ENCODE results near the gene ITIH2. TPM values are rescaled to one million over a fixed set of nuclear protein-coding genes. Genes with fewer than 3 reads are reported as not detected.
"Not testable (repeated sequence)": the region's sequence is repeated elsewhere in the genome, so short reads cannot be mapped to it uniquely, and the experiment has no call there.

ITIH2 gene
- total RNA-seq, 1 donor from 2014 or later: not detected

DNA sequence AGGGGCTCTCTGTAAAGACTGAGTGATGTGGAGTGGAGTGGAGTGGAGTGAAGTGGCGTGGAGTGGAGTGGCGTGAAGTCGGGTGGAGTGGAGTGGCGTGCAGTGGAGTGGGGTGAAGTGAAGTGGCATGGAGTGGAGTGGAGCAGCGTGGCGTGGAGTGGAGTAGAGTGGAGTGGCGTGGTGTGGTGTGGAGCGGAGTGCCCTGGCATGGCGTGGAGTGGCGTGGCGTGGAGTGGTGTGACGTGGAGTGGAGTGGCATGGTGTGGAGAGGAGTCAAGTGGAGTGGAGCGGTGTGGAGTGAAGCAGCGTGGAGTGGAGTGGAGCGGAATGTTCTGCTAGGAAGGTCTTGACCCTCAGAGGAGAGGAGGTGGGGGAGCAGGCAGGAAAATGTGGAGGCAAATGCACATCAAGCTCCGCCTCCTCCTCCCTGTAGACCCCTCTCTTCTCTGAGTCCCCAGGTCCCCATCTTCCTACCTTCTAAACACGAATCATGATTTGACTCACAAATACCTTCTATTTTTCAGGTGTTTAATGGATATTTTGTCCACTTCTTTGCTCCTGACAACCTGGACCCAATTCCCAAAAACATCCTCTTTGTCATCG is 19.9 kb downstream of the ITIH2 start:
- Mint-ChIP-seq H3K4me3 (no peak overlapping the region), H3K9me3 (no peaks in the 10 kb centered on the region), H3K36me3 (ENCODE audit: low read depth) (no peaks in the 10 kb centered on the region), H3K27me3 (ENCODE audit: insufficient read depth) (peaks cover 6% of the 10 kb centered on the region), H3K27ac (no peak overlapping the region), H3K4me1 (ENCODE audit: low read depth) (no peaks in the 10 kb centered on the region)
- intact Hi-C loops (cut with micrococcal nuclease): no loop called here
- no peak for DNase-seq (ENCODE audit: low spot score)

DNA sequence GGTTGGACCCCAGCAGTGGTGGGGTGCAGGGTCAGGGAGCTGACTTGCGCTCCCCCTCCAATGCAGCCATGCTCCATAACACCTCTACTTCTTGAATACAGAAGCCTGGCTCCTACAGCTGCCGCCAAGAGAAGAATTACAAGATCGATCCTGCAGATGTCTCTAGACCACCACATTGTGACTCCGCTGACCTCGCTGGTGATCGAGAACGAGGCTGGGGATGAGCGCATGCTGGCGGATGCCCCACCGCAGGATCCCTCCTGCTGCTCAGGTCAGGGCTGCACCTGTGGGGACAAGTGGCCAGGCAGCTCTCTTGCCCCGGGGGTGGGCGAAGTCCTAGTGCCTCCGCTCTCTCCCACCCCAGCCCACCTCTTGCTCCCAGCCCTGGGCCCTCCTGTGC is 31.7 kb downstream of the ITIH2 start:
- DNase-seq (ENCODE audit: low spot score): no peak
- peaks cover 2% of the 10 kb centered on the region for H3K27me3 Mint-ChIP-seq (ENCODE audit: insufficient read depth)
- H3K27ac Mint-ChIP-seq: no peak overlapping the region
- H3K4me1 Mint-ChIP-seq (ENCODE audit: low read depth): no peaks in the 10 kb centered on the region
- intact Hi-C loops (cut with micrococcal nuclease): no loop called here
- H3K9me3 Mint-ChIP-seq: no peaks in the 10 kb centered on the region
- no peaks in the 10 kb centered on the region for H3K36me3 Mint-ChIP-seq (ENCODE audit: low read depth)
- no peak overlapping the region for H3K4me3 Mint-ChIP-seq

- H3K9me3 Mint-ChIP-seq: no peaks in the 10 kb centered on the region
- intact Hi-C loops (cut with micrococcal nuclease): no loop called here
- H3K4me3 Mint-ChIP-seq: no peak overlapping the region
- no peaks in the 10 kb centered on the region for H3K36me3 Mint-ChIP-seq (ENCODE audit: low read depth)
- no peak overlapping the region for H3K27ac Mint-ChIP-seq
- no peaks in the 10 kb centered on the region for H3K27me3 Mint-ChIP-seq (ENCODE audit: insufficient read depth)
- H3K4me1 Mint-ChIP-seq (ENCODE audit: low read depth): no peaks in the 10 kb centered on the region
- no peak for DNase-seq (ENCODE audit: low spot score)
Measured at GRCh38 chr10:7738536-7739407, 35.7 kb downstream of the ITIH2 start.

- no peak overlapping the region for H3K27ac Mint-ChIP-seq
- DNase-seq (ENCODE audit: low spot score): no peak
- no peaks in the 10 kb centered on the region for H3K27me3 Mint-ChIP-seq (ENCODE audit: insufficient read depth)
- intact Hi-C loops (cut with micrococcal nuclease): no loop called here
- no peaks in the 10 kb centered on the region for H3K9me3 Mint-ChIP-seq
- no peaks in the 10 kb centered on the region for H3K36me3 Mint-ChIP-seq (ENCODE audit: low read depth)
- no peaks in the 10 kb centered on the region for H3K4me1 Mint-ChIP-seq (ENCODE audit: low read depth)
- no peak overlapping the region for H3K4me3 Mint-ChIP-seq
Measured at GRCh38 chr10:7744307-7744706, 41.2 kb downstream of the ITIH2 start.

GRCh38 chr10:7748637-7749036 is 45.5 kb downstream of the ITIH2 start:
- intact Hi-C loops (cut with micrococcal nuclease); DNase-seq (ENCODE audit: low spot score); H3K4me3 Mint-ChIP-seq; H3K9me3 Mint-ChIP-seq; H3K4me1 Mint-ChIP-seq (ENCODE audit: low read depth); H3K27me3 Mint-ChIP-seq (ENCODE audit: insufficient read depth); H3K27ac Mint-ChIP-seq: not testable (repeated sequence)
- peaks cover 13% of the 10 kb centered on the region for H3K36me3 Mint-ChIP-seq (ENCODE audit: low read depth)

- DNase-seq (ENCODE audit: low spot score): no peak
- Mint-ChIP-seq H3K36me3 (ENCODE audit: low read depth) (peaks cover 21% of the 10 kb centered on the region), H3K4me3 (no peak overlapping the region), H3K9me3 (no peaks in the 10 kb centered on the region), H3K27ac (no peak overlapping the region), H3K27me3 (ENCODE audit: insufficient read depth) (no peaks in the 10 kb centered on the region), H3K4me1 (ENCODE audit: low read depth) (no peaks in the 10 kb centered on the region)
- intact Hi-C loops (cut with micrococcal nuclease): no loop called here
Measured at GRCh38 chr10:7750222-7750621, 47.1 kb downstream of the ITIH2 start.

DNA sequence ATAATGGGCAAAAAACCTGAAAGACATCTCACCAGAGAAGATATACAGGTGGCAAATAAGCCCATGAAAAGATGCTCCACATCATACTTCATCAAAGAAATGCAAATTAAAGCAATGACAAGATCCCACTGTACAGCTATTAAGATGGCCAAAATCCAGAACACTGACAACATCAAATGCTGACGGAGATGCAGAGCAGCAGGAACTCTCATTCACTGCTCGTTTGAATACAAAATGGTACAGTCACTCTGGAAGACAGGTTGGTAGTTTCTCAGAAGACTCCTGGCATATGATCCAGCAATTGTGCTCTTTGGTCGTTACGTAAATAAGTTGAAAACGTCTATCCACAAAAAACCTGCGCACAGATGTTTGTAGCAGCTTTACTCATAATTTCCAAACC is 49.1 kb downstream of the ITIH2 start:
- H3K4me1 Mint-ChIP-seq (ENCODE audit: low read depth): no peaks in the 10 kb centered on the region
- H3K27me3 Mint-ChIP-seq (ENCODE audit: insufficient read depth): no peaks in the 10 kb centered on the region
- DNase-seq (ENCODE audit: low spot score): no peak
- no peak overlapping the region for H3K27ac Mint-ChIP-seq
- H3K36me3 Mint-ChIP-seq (ENCODE audit: low read depth): peaks cover 28% of the 10 kb centered on the region
- intact Hi-C loops (cut with micrococcal nuclease): no loop called here
- no peaks in the 10 kb centered on the region for H3K9me3 Mint-ChIP-seq
- H3K4me3 Mint-ChIP-seq: no peak overlapping the region

DNA sequence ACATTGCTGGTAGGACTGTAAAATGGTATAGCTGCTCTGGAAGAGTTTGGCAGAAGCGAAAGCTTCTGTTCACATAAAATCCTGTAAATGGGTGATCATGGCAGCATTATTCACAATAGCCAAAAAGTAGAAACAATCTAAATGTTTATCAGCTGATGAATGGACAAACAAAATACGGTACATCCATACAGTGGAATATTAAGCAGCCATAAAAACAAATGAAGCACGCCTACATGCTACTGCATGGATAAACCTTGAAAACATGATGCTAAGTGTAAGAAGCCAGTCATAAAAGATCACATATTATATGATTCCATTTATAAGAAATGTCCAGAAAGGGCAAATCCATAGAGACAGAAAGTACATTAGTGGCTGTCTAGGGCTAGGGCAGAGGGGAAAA is 52.0 kb downstream of the ITIH2 start:
- no peak for DNase-seq (ENCODE audit: low spot score)
- Mint-ChIP-seq H3K4me1 (ENCODE audit: low read depth) (no peaks in the 10 kb centered on the region), H3K4me3 (no peak overlapping the region), H3K9me3 (no peaks in the 10 kb centered on the region), H3K27ac (no peak overlapping the region), H3K36me3 (ENCODE audit: low read depth) (peaks cover 43% of the 10 kb centered on the region), H3K27me3 (ENCODE audit: insufficient read depth) (no peaks in the 10 kb centered on the region)
- intact Hi-C loops (cut with micrococcal nuclease): loop anchor here (2.0 to 5.0 kb wide), 2 partner anchors 230 to 1547 kb away; no protein-coding TSS in a partner anchor

GRCh38 chr10:7756360-7756992 is 53.4 kb downstream of the ITIH2 start:
- DNase-seq (ENCODE audit: low spot score): peak; percentile 3
- Mint-ChIP-seq H3K27me3 (ENCODE audit: insufficient read depth) (no peaks in the 10 kb centered on the region), H3K4me1 (ENCODE audit: low read depth) (no peaks in the 10 kb centered on the region), H3K4me3 (no peak overlapping the region), H3K9me3 (no peaks in the 10 kb centered on the region), H3K27ac (no peak overlapping the region), H3K36me3 (ENCODE audit: low read depth) (peaks cover 45% of the 10 kb centered on the region)
- intact Hi-C loops (cut with micrococcal nuclease): loop anchor here (5.0 kb wide), 1 partner anchor 1546 kb away; no protein-coding TSS in a partner anchor

GRCh38 chr10:7763929-7764328 is 60.8 kb downstream of the ITIH2 start:
- no peaks in the 10 kb centered on the region for H3K9me3 Mint-ChIP-seq
- peaks cover 31% of the 10 kb centered on the region for H3K36me3 Mint-ChIP-seq (ENCODE audit: low read depth)
- no peak for DNase-seq (ENCODE audit: low spot score)
- intact Hi-C loops (cut with micrococcal nuclease): no loop called here
- peaks cover 6% of the 10 kb centered on the region for H3K4me1 Mint-ChIP-seq (ENCODE audit: low read depth)
- H3K27me3 Mint-ChIP-seq (ENCODE audit: insufficient read depth): no peaks in the 10 kb centered on the region
- H3K27ac Mint-ChIP-seq: no peak overlapping the region
- H3K4me3 Mint-ChIP-seq: no peak overlapping the region

- H3K27ac Mint-ChIP-seq: no peak overlapping the region
- peaks cover 6% of the 10 kb centered on the region for H3K4me1 Mint-ChIP-seq (ENCODE audit: low read depth)
- DNase-seq (ENCODE audit: low spot score): no peak
- H3K36me3 Mint-ChIP-seq (ENCODE audit: low read depth): peaks cover 35% of the 10 kb centered on the region
- no peaks in the 10 kb centered on the region for H3K27me3 Mint-ChIP-seq (ENCODE audit: insufficient read depth)
- intact Hi-C loops (cut with micrococcal nuclease): no loop called here
- H3K9me3 Mint-ChIP-seq: no peaks in the 10 kb centered on the region
- H3K4me3 Mint-ChIP-seq: no peak overlapping the region
Measured at GRCh38 chr10:7766241-7766640, 63.1 kb downstream of the ITIH2 start.

DNA sequence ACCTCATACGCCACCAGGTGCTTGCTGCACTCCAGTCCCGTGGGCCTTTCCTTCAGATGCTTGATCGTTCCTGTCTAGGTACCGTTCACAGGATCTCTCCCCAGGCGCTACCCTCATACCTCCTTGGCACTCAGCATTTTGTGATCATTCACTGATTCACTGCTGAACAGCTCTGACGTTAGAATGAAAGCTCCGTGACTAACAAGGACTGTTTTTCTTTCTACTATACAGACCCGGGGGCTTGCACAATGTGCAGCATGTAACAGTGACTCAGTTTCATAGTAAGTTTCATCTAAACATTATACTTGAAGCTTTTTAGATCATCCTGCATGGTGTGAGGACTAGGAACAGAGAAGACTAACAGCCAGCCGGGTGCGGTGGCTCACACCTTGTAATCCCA is 64.1 kb downstream of the ITIH2 start:
- intact Hi-C loops (cut with micrococcal nuclease): no loop called here
- DNase-seq (ENCODE audit: low spot score): no peak
- Mint-ChIP-seq H3K9me3 (no peaks in the 10 kb centered on the region), H3K27me3 (ENCODE audit: insufficient read depth) (no peaks in the 10 kb centered on the region), H3K36me3 (ENCODE audit: low read depth) (peaks cover 32% of the 10 kb centered on the region), H3K27ac (no peak overlapping the region), H3K4me3 (no peak overlapping the region), H3K4me1 (ENCODE audit: low read depth) (peaks cover 6% of the 10 kb centered on the region)

GRCh38 chr10:7768417-7768816 is 65.3 kb downstream of the ITIH2 start:
- H3K9me3 Mint-ChIP-seq: no peaks in the 10 kb centered on the region
- DNase-seq (ENCODE audit: low spot score): no peak
- peaks cover 6% of the 10 kb centered on the region for H3K4me1 Mint-ChIP-seq (ENCODE audit: low read depth)
- no peak overlapping the region for H3K27ac Mint-ChIP-seq
- H3K27me3 Mint-ChIP-seq (ENCODE audit: insufficient read depth): no peaks in the 10 kb centered on the region
- peaks cover 31% of the 10 kb centered on the region for H3K36me3 Mint-ChIP-seq (ENCODE audit: low read depth)
- intact Hi-C loops (cut with micrococcal nuclease): no loop called here
- H3K4me3 Mint-ChIP-seq: no peak overlapping the region

Data from activated T-helper 1 cell treated with anti-CD3 and anti-CD28 coated beads, Interleukin-12 subunit alpha, Interleukin-12 subunit beta, Interleukin-2, Interleukin-4 antibody, amounts not matched to agents 30 ng/mL and 10 ng/mL and 1 ng/mL, durations not matched to agents 14 hours and 24 hours and 36 hours (primary cell).